GM18861 (cell line): ENCODE results near the gene UBE2S.
"Not testable (repeated sequence)": the region's sequence is repeated elsewhere in the genome, so short reads cannot be mapped to it uniquely, and the experiment has no call there.

Experiments
- ATAC-seq: cut with Tn5 transposase; IDR thresholded peaks from one replicate; pipeline ENCODE4 v1.9.1; 2021; ENCODE audit not compliant: unreplicated experiment

UBE2S gene

DNA sequence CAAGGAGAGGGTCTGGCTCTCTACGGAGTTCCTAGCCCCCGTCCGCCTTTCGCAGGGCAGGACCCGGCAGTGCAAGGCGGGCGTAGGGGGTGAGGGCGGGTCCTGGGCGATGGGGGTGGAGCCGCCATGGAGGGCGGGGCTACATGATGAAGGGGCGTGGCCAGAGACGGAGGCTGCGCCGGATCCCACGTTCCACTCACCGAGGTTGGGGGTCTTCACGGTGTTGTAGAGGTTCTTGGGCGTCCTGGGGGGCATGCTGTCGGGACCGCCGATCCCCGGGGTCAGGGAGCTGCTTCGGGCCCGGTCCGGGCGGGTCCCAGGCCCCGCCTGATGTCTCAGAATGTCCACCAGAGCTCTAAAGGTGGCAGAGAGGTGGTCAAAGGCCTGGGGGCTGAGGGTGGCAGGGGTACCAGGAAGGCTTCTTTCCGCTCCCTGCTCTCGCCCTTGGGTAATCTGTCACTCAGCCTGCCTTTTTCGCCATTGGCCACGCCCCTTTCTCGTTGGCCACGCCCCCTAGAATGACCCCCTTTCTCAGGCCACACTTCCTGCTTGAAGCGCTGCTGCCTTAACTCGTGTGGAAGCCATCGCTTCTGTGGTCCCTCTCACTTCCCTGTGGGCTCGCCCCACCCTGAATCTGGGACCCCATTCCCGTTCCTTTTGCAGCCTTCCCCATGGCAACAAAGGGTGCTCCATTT, 33.0 kb upstream of the UBE2S start:
- ATAC-seq: no peak

DNA sequence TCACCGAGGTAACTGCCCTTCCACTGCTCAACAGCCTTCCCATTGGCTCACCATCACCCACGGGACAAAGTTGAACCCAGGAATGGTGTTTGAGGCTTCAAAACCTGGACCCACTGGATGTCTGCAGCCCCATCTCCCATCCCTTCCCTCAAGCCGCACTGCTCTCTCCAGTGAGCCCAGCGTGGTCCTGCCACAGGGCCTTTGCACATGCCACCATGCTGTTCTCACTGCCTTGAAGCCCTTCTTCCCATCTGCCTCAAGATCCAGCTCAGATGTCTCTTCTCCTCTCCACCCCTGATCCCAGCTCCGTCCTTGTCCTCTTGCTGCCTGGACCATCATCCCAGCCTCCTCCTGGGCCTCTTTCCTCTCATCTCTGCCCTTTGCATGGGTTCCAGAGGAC, 31.5 kb upstream of the UBE2S start:
- ATAC-seq: no peak

DNA sequence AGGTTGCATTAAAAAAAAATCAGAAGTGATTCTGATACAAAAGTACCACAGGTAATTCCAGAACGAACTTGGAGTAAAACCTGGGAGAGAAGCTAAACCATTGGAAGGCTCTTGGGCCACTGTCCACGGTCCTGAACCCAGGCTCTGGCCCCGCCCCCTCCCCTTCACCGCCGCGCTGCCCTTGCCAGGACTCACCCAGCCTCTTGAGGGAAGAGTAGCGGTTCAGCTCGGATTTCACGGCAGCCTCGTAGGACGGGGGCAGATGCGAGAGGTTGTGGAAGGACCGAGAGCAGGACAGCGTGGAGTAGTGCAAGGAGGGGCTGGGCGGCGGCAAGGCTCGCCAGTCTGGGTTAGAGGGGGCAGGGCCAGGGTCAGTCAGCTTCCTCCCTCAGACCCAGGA, 29.8 kb upstream of the UBE2S start:
- no peak for ATAC-seq

DNA sequence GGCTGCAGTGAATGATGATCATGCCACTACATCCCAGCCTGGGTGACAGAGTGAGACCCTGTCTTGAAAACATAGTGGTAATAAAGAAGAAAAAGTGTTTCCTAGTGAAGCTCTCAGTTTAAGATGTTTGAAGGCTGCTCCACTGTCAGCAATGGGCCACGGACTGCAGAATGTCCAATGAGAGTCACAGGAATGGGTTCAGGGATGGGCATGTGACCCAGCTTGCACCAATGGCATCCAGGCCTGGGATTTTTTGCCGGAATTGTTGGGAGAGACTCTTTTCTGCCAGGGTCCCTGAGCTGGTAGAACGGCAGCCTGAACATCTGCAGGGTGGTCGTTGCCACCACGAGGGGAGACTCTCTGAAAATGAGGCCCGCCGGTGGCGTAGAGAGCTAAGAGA, 29.3 kb upstream of the UBE2S start:
- ATAC-seq: no peak

DNA sequence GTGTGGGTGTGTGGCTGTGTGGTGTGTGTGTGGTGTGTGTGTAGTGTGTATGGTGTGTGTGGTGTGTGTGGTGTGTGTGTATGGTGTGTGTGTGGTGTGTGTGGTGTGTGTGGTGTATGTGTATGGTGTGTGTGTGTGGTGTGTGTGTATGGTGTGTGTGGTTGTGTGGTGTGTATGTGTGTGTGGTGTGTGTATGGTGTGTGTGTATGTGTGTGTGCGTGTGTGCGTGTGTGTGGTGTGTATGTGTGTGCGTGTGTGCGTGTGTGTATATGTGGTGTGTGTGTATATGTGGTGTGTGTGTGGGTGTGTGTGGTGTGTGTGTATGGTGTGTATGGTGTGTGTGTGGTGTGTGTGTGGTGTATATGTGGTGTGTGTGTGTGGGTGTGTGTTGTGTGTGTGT, 27.4 kb upstream of the UBE2S start:
- ATAC-seq: no peak

DNA sequence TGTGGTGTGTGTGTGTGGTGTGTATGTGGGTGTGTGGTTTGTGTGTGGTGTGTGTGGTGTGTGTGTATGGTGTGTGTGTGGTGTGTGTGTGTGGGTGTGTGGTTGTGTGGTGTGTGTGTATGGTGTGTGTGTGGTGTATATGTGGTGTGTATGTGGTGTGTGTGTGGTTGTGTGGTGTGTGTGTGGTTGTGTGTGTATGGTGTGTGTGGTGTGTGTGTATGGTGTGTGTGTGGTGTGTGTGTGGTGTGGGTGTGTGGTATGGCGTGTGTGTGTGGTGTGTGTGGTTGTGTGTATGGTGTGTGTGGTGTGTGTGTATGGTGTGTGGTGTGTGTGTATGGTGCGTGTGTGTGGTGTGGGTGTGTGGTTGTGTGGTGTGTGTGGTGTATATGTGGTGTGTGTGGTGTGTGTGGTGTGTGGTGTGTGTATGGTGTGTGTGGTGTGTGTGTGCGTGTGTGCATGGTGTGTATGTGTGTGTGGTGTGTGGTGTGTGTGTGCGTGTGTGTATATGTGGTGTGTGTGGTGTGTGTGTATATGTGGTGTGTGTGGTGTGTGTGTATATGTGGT, 26.9 kb upstream of the UBE2S start:
- ATAC-seq: no peak

DNA sequence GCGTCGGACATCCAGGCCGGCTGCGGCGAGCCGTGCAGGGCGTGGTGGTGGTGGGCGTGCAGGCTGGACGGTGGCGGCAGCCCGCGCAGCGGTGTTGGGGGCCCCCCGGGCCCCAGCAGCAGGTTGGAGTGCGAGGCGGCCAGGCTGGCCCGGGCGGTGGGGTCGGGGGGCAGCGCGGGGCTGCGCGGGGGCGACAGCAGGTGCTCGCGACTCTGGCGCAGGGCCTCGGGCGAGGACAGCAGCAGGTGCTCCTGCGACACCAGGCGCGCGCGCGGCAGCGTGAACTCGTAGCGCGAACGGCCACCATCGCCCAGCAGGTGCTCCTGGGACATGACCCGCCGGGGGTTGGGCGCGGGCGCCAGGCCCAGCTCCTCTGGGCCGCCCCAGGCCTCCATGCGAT, 25.7 kb upstream of the UBE2S start:
- no peak for ATAC-seq

DNA sequence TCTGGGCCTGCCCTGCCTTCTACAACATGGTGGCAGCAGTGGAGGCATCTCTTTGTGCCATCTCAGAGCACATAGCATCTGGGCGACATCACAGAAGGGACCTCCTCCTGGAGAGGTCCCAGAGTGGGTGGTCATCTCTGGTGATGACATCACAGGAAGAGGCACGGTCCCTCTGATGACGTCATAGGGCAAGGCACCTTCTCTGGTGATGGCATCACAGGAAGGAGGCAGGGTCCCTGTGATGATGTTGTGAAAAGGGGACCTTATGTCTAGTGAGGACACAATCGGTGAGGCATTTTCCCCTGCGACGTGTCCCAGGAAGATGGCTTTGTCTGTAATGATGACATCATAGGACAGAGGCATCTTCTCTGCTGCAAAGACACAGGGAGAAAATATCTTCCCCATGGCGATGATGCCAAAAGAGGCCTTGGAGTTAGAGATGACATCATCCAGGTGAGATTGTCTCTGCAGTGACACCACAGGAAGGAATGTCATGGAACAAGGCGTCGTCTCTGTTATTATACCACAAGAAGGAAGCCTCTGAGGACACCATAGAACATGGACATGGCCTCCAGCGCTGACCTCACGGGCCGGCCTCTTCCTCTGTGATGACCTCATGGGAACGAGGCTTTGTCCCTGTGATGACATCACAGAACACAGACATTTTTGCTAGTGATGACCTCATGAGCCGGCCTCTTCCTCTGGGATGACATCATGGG, 24.8 kb upstream of the UBE2S start:
- ATAC-seq: no peak

DNA sequence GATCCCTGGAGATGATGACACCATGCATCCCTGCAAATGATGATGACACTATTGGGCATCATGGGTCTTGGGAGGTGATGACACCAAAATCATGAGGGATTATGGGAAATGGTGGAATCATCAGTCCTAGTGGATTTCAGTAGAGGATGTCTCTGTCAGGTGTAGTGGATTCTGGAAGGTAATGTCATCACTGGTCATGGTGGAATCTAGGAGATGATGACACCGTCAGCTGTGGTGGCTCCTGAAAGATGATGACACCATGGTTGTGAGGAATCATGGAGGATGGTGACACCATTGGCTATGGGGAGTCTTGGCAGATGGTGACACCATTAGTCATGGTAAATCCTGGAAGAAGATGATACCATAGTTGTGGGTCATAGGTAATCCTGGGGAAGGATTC, 23.6 kb upstream of the UBE2S start:
- no peak for ATAC-seq

DNA sequence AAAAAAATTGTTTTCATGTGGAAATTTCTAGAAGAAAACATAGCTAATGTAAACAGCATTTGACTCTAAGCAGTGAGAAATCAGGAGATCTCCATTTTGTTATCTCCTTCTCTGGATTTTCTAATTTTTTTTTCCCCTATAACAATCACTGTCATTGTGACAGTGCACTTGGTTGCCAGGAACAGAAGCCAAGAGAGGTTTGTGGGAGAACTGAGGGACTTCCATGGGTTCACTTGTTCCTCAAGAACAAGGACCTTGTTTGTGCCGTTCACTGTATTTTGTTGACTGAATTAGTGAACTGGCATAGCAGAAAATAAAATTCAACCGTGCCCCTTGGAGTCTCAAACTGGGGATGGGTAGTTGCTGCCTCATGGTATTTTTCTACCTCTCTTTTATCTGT, 18.5 kb upstream of the UBE2S start:
- ATAC-seq: no peak

DNA sequence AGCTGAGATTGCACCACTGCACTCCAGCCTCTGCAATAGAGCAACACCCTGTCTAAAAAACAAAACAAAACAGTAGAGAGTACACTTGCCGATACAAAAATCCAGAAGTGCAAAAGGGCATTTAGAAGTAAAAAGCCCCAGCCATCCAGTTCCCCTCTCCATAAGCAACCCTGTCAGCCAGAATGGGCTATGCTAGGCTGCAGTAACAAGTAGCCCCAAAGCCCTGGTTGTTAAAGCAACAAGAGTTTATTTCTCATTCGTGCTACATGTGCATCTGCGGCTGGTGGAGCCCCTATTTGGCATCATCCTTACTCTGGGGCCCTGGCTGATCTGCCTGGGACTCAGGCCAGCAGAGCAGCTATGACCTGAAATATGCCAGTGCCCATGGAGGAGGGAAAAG, 16.9 kb upstream of the UBE2S start:
- ATAC-seq: no peak

DNA sequence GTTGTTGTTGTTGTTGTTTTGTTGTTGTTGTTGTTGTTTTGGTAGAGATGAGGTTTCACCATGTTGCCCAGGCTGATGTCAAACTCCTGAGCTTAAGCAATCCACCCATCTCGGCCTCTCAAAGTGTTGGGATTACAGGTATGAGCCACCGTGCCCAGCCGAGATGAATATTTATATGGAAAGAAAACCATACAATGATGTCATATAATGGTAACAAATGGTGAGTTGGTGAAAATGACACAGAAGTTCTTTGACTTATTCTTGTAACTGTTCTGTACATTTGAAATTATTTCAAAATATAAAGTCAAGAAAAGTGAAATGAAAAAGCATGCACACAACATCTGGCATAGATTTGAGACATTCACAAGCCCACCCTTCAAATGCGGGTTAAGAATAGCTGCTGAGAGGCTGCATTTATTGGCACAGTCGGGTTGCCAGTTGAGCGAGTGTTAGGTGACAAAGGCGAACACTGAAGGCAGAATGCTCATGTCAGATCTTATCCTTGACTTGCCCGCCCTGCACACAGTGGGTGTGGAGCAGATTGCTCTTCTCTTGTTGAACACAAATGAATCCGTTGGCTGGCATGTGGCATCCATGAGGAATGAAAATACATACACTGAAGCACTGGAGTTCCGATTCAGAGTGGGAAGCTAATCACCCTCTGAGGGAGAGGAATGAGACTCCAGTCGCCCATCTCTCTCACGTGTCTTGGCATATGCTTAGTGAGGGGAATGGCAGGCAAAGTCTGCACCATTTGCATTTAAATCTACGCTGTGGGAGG, 15.8 kb upstream of the UBE2S start:
- no peak for ATAC-seq

DNA sequence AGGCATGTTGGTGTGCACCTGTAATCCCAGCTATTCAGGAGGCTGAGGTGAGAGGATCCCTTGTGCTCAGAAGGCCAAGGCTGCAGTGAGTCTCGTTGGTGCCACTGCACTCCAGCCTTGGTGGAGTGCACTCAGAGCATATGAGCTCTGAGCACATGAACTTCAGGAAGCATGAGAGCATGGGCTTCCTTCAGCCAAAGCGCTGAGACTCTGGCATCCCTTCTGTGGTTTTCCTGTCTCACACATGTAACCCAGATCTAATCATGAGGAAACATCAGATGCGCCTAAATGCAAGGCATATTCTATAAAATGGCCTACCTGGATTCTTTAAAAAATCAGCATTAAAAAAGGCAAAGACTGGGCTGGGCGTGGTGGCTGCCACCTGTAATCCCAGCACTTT, 13.7 kb upstream of the UBE2S start:
- ATAC-seq: not testable (repeated sequence)

DNA sequence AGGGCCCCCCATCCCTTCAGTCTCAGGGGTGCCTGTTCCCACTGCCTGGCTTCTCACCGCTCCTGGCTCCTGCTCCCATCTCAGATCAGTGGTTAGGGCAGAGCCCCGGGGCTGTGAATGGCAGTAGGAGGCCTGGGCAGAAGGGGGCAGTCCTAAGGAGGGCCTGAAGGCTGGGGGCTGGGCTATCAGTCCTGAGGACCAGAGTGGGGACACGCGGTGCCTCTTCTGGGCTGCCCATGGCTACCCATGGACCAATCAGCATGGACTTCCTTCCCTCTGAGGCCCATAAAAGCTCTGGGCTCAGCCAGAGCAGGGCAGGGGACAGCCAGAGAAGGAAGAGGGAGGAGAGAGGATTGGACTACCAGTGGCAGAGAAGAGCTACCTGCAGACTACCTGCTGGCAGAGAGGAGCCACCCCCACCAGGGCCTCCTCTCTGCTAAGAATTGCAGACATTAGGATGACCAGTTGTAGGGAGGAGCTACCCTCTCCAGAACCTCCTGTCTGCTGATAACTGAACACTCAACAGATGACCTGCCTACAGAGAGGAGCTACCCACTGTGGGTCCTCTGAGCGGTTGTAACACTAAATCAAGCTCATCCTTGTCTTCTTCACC, 12.1 kb upstream of the UBE2S start:
- ATAC-seq: no peak

DNA sequence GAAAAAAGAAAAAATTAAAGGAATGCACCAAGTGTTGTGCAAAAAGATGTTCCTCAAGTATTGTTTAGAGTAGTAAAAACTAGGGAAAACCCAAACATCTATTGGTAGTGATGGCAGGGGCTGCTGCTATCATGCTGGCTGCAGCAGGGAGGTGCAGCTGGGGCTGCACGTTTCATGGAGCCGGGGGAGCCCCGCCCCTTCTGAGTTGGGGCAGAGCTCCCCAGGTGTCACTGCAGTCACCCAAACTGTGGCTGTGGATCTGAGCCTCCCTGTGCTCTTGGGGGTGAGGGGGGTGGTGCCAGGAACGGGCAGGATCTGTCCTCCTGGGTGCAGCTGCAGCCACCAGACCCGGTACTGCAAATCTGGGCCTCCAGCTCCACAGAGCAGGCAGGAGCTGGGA, 11.5 kb upstream of the UBE2S start:
- ATAC-seq: no peak

DNA sequence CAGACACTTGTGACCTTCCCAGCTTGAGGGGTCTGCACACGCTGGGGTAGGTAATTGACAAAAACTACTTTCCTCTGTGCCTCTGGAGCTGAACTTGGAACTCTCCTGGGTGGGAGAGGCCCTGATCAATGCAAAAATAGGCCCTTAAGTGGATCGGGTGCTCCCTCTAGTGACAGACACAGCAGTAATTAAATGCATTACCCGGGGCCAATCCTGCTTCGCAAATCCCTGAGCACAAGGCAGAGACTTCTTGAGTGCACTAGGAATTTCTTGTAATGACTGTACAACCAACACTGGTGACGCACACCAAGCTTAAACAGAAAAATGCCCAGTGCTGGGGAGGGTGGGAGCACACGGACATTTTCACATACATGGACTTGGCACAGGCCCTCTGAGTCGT, 10.6 kb upstream of the UBE2S start:
- ATAC-seq: no peak

DNA sequence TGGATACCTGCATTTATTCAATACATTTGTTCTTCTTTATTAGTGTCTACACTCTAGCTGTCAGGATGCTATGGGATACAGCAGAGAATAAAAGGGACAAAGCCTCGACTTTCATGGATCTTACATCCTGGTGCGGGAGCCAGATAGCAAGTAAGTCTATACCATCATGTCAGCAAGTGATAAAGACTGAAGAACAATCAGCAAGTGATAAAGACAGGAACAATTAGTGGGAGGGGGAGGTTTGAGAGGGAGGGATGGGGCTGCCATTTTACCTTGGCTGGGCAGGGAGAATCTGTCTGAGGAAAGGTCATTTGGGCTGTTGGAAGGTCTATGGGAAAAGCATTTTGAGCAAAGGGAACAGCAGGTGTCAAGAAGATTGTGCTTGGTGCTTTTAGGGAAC, 2.6 kb upstream of the UBE2S start:
- ATAC-seq: no peak

DNA sequence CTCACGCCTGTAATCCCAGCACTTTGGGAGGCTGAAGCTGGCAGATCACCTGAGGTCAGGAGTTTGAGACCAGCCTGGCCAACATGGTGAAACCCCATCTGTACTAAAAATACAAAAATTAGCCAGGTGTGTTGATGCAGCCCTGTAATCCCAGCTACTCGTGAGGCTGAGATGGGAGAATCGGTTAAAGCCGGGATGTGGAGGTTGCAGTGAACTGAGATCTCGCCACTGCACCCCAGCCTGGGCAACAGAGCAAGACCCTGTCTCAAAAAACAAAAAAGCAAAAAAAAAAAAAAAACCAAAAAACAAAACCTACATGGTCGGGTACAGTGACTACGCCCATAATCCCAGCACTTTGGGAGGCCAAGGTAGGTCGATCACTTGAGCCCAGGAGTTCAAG, 1.6 kb upstream of the UBE2S start:
- not testable (repeated sequence) for ATAC-seq

DNA sequence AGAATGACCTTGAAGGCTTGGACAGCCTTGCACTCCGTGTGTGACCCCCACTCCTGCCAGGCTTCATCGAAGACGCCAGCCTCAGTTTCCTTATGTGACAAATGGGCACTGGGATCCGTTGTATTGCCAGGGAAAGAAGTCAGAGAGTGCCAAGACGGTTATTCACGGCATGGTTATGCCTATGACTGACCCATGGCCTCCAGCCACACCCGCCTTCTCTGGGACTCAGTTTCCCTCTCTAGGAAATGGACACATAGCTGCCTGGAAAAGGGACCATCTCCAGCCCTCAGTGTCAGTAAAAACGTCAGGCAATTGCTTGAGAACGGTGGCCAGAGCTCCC, 915 bp upstream of the UBE2S start:
- ATAC-seq: no peak

DNA sequence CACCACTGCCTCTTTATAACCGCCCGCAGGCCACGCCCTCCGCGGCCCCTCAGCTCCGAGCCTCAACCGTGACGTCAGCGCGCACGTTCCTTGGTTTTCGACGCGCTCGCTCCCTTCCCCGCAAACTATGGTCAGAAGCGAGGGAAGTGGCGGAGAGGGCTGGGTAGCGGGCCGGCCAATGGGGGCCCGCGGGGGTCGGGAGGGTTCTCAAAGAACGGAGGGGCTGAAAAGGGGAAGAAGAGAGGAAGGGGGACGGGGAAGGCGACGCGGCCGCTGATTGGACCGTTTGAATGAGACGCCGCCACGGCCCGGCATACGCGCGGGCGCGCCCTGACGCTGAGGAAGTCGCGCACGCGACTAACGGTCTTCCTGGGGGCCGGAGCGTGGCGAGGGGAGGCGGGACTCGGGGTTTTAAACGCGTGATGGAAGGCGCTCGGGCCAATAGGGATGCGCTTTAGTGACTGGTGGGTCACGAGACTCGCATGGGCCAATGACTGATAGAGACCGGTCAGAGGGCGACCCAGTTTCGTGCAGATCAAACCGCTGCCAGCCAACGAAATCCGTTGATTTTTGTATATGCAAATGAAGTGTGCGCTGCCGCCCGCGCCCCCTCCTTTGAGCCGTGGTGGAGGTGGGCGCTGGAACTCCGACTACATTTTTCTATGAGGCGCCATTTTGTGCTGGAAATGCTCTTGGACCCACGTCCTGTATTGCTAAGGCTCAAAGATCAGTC, 378 bp upstream of the UBE2S start:
- peak; percentile 66 for ATAC-seq
